ENCODE results near the gene ABCA4.

The ABCA4 gene

DNA sequence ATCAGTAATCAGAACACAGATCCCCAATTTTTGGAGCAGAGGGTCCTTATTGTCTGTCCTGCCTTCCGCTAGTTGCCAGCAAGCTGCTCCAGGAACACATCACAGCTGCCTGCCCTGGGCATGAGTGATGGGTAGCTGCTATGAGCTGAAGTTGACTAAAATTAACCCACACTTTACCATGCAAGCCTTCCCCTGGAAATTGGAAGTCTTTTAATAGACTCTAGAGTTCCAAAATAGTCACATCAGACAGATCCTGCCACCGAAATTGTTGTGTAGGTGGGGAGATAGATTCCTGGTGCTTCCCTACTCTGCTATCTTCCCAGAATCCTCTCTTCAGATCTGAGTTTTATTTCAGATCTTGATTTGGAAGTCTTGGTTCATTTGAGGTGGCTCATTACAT lies 148.6 kb downstream of the ABCA4 start:
- Histone ChIP-seq H4K20me1 (no peaks in the 10 kb centered on the region), H3K9ac (no peak overlapping the region), H3K4me3 (no peak overlapping the region), H3K36me3 (no peaks in the 10 kb centered on the region), H3K27me3 (no peaks in the 10 kb centered on the region), H3K27ac (no peak overlapping the region), H3K9me3 (no peaks in the 10 kb centered on the region), H3K4me1 (no peaks in the 10 kb centered on the region), H3K4me2 (no peak overlapping the region)
- no peak for TF ChIP-seq Cebpa-rat (IDR thresholded peaks at IDR 0.05)

DNA sequence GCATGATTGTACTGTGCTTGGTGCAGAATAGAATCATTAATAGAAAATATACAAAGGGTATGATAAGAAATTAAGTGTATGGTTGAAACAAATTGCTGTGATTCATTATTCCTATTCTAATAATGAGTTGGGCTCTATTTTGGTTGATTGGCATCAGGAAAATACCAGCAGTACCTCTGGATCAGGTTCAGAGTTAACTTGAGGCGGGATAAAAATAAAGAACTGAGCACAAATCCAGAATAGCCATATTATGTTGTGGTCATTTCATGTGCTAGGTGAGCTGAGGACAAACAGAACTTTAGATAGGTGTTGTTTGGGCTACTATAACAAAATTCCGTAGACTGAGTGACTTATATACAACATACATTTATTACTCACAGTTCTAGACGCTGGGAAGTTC lies 151.1 kb downstream of the ABCA4 start:
- no peaks in the 10 kb centered on the region for H3K27me3 ChIP-seq
- no peak overlapping the region for H3K4me2 ChIP-seq
- H3K4me3 ChIP-seq = no peak overlapping the region
- H3K9me3 ChIP-seq = no peaks in the 10 kb centered on the region
- H4K20me1 ChIP-seq = no peaks in the 10 kb centered on the region
- H3K36me3 ChIP-seq = no peaks in the 10 kb centered on the region
- H3K4me1 ChIP-seq = no peaks in the 10 kb centered on the region
- no peak overlapping the region for H3K27ac ChIP-seq
- TF ChIP-seq Cebpa-rat (IDR thresholded peaks at IDR 0.05) = no peak
- no peak overlapping the region for H3K9ac ChIP-seq

DNA sequence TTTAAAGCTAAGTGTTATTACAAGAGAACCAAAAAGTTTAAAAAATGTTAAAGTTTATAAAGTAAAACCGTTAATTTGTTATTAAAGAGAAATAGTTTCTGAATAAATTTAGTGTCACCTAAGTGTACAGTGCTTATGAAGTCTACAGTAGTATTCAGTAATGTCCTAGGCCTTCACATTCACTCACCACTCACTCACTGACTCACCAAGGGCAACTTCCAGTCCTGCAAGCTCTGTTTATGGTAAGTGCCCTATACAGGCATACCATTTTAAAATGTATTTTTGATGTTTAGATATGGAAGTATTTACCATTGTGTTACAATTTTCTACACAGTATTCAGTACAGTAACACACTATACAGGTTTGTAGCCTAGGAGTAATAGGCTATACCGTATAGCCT lies 151.6 kb downstream of the ABCA4 start:
- Histone ChIP-seq H3K27ac (no peak overlapping the region), H3K9me3 (no peaks in the 10 kb centered on the region), H3K27me3 (no peaks in the 10 kb centered on the region), H3K4me1 (peaks cover 5% of the 10 kb centered on the region; the same call in 1 of the 2 replicates), H3K36me3 (no peaks in the 10 kb centered on the region), H4K20me1 (no peaks in the 10 kb centered on the region), H3K4me2 (no peak overlapping the region), H3K9ac (no peak overlapping the region), H3K4me3 (no peak overlapping the region)
- TF ChIP-seq Cebpa-rat (IDR thresholded peaks at IDR 0.05) = no peak

DNA sequence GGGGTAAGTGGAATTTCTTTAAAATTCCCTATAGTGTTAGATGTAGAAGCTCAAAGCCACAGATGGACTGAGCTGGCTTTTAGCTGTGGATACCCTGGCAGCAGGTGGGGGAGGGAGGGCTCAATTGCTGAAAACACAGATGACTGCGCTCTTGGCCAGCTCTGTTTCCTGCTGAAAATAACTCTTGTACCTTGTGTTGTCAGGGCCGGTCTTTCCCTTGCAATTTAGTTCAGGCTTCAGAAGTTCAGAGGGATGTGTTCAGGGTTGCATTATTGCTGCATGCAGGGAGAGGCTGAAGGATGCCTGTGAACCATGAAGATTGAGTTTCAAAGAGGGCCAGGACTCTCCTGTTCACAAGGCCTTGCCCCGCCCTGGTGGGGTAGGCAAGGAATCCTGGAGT lies 153.6 kb downstream of the ABCA4 start:
- H3K27ac ChIP-seq = no peak overlapping the region

DNA sequence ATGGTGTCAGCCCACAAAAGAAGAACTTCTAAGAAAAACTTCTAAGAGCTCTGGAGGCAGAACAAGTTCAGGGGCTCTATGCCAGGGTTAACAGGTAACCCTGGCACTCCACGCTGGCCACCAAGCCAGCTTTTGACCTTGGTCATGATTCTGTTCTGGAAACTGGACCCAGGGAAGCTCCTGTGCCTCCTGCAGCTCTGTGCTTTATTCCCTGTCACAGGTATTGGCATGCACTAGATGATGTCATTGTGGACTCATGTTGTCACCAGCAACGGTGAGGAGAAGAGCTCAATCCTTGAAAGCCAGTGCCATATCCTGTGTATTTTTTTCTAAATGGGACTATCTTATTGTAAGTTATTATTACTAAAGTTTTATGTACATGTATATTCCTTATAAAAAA lies 155.1 kb downstream of the ABCA4 start:
- peaks cover 5% of the 10 kb centered on the region; the same call in 1 of the 2 replicates for H3K4me1 ChIP-seq
- H3K9me3 ChIP-seq = no peaks in the 10 kb centered on the region
- no peak overlapping the region for H3K9ac ChIP-seq
- no peaks in the 10 kb centered on the region for H3K27me3 ChIP-seq
- no peak overlapping the region for H3K27ac ChIP-seq
- H3K4me2 ChIP-seq = no peak overlapping the region
- H3K36me3 ChIP-seq = no peaks in the 10 kb centered on the region
- H4K20me1 ChIP-seq = no peaks in the 10 kb centered on the region
- TF ChIP-seq Cebpa-rat (IDR thresholded peaks at IDR 0.05) = no peak
- no peak overlapping the region for H3K4me3 ChIP-seq

More for the DNA sequence above, 153.6 kb downstream of the ABCA4 start:
- H3K4me3 ChIP-seq = no peak overlapping the region
- H3K4me2 ChIP-seq = no peak overlapping the region
- no peak overlapping the region for H3K9ac ChIP-seq
- no peaks in the 10 kb centered on the region for H3K27me3 ChIP-seq
- no peaks in the 10 kb centered on the region for H3K36me3 ChIP-seq
- H3K9me3 ChIP-seq = no peaks in the 10 kb centered on the region
- H3K4me1 ChIP-seq = peaks cover 5% of the 10 kb centered on the region; the same call in 1 of the 2 replicates
- H4K20me1 ChIP-seq = no peaks in the 10 kb centered on the region
- TF ChIP-seq Cebpa-rat (IDR thresholded peaks at IDR 0.05) = no peak

DNA sequence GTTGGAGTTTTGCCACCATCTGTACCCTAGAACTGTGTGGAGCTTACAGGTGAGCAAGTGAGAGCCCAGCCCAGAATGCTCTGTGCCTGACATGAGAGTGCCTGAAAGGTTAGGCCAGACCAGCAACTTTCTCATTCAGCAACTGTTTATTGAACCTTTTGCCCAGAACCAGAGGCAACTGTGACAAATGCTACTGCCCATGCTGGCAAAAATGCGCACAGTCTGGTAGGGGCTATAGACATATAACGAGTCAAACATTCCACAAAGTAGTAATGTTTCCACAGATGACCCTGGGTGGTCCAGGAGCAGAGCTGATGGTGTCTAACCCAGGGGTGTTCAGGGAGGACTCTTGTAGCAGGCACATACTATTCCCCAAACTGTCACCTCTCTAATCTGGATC lies 155.7 kb downstream of the ABCA4 start:
- Histone ChIP-seq H3K4me2 (no peak overlapping the region), H4K20me1 (no peaks in the 10 kb centered on the region)
- TF ChIP-seq Cebpa-rat (IDR thresholded peaks at IDR 0.05) = no peak

DNA sequence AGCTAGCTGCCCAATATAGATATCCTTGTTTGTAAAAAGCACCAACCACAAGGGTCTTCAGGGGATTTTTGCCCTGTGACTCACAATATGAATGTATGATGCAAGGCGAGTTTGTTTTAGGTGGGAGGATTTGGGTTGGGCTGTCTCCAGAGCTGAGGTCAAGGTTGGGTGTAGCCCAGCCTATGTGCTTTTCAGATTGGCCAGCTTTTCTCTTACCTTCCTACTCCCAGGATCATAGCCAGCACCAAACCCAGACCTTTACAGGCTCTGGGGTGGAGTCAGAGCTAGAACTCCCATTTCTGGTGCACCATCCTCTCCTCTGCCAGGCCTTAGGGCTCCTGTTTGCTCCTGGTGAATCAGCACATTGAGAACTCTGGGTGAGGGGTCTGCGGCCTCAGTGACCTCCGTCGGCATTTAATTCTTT lies 156.2 kb downstream of the ABCA4 start:
- peaks cover 5% of the 10 kb centered on the region; the same call in 1 of the 2 replicates for H3K4me1 ChIP-seq
- H3K4me2 ChIP-seq = peak overlapping the region; percentile 6; the same call in 1 of the 2 replicates
- no peak for TF ChIP-seq Cebpa-rat (IDR thresholded peaks at IDR 0.05)
- no peaks in the 10 kb centered on the region for H3K9me3 ChIP-seq
- H3K9ac ChIP-seq = no peak overlapping the region
- H3K27ac ChIP-seq = no peak overlapping the region
- H3K27me3 ChIP-seq = no peaks in the 10 kb centered on the region
- no peaks in the 10 kb centered on the region for H4K20me1 ChIP-seq
- H3K36me3 ChIP-seq = no peaks in the 10 kb centered on the region
- no peak overlapping the region for H3K4me3 ChIP-seq

More for the DNA sequence above, 155.7 kb downstream of the ABCA4 start:
- Histone ChIP-seq H3K9ac (no peak overlapping the region), H3K27ac (no peak overlapping the region), H3K4me1 (peaks cover 5% of the 10 kb centered on the region; the same call in 1 of the 2 replicates), H3K36me3 (no peaks in the 10 kb centered on the region), H3K9me3 (no peaks in the 10 kb centered on the region), H3K4me3 (no peak overlapping the region), H3K27me3 (no peaks in the 10 kb centered on the region)

DNA sequence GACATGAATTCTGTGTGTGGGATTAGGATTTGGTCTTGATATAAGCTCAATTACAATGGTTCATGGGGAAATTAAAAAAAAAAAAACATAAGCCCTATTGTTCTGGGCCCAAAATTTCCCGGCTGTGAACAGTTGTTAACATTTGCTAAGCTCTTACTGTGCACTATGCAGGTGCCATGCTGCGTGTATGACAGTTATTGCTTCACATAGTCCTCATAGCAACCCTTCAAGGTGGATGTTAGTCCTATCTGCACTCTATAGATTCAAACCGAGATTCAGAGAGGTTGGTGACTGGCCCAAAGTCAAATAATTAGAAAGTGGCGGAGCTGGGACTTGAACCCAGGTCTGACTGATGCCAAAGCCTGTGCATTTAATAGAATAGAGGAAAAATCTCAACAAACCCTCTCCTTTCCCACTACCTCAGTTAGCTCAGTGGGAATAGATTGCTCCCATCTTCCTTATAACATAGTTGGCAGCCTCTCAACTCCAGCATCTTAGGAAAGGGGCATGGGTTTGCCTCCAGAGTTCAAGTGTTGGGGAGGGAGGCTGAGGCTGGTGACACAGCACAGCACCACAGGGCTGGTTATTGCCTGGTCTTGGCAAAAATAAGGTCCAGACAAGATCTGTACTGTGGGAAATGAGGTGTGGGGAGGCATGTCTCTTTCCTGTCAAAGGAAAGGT lies 156.7 kb downstream of the ABCA4 start:
- no peaks in the 10 kb centered on the region for H3K27me3 ChIP-seq
- no peaks in the 10 kb centered on the region for H3K9me3 ChIP-seq
- no peaks in the 10 kb centered on the region for H3K36me3 ChIP-seq
- H3K4me3 ChIP-seq = no peak overlapping the region
- no peaks in the 10 kb centered on the region for H4K20me1 ChIP-seq
- no peak overlapping the region for H3K27ac ChIP-seq
- peaks cover 5% of the 10 kb centered on the region; the same call in 1 of the 2 replicates for H3K4me1 ChIP-seq
- no peak for TF ChIP-seq Cebpa-rat (IDR thresholded peaks at IDR 0.05)
- H3K4me2 ChIP-seq = peak overlapping the region; percentile 6; the same call in 1 of the 2 replicates
- no peak overlapping the region for H3K9ac ChIP-seq

DNA sequence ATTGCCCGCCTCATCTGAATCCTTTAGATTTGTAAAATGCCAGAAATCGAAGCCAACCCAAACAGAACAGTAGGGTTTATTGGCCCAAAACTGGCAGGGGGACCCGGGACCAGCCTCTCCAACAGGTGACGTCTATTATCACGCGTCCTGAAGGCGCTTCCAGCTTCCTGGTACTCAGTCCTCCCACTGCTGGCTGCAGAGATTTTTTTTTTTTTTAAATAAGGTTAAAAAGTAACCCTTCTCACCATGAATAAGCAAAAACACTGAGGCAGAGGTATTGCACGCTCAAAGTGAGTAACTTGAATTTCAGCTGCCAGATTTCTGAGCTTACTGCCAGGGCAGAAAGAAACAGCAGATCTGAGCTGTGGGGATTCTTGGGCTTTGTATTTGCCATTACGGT lies 157.4 kb downstream of the ABCA4 start:
- peaks cover 5% of the 10 kb centered on the region; the same call in 1 of the 2 replicates for H3K4me1 ChIP-seq
- no peak for TF ChIP-seq Cebpa-rat (IDR thresholded peaks at IDR 0.05)
- H3K27me3 ChIP-seq = no peaks in the 10 kb centered on the region
- no peak overlapping the region for H3K4me3 ChIP-seq
- H3K4me2 ChIP-seq = no peak overlapping the region
- H3K27ac ChIP-seq = no peak overlapping the region
- H3K9ac ChIP-seq = no peak overlapping the region
- no peaks in the 10 kb centered on the region for H3K36me3 ChIP-seq
- no peaks in the 10 kb centered on the region for H3K9me3 ChIP-seq
- H4K20me1 ChIP-seq = no peaks in the 10 kb centered on the region

DNA sequence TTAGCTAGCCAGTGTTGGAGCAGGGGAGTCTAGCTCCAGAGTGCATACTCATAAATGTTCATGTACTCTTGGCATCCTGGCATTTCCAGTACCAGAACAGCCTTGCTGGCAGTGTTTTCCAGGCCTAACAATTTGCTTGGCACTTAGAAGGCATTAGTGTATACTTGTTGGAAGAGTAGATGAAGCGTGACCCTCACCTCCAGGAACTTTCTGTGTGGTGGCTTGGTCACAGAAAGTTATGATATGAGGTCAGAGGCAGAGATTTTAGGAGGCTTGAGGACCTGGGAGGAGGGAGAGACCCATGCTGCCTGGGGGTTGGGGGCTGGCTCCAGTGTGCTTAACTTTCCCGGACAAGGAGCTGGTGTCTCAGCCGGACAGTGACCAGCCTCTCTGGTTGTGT lies 159.0 kb downstream of the ABCA4 start:
- H3K9ac ChIP-seq = no peak overlapping the region
- peaks cover 9% of the 10 kb centered on the region for H3K9me3 ChIP-seq
- H3K27ac ChIP-seq = no peak overlapping the region
- no peaks in the 10 kb centered on the region for H4K20me1 ChIP-seq
- H3K4me3 ChIP-seq = no peak overlapping the region
- H3K4me2 ChIP-seq = no peak overlapping the region
- no peaks in the 10 kb centered on the region for H3K36me3 ChIP-seq
- H3K4me1 ChIP-seq = peaks cover 5% of the 10 kb centered on the region; the same call in 1 of the 2 replicates
- TF ChIP-seq Cebpa-rat (IDR thresholded peaks at IDR 0.05) = no peak
- H3K27me3 ChIP-seq = no peaks in the 10 kb centered on the region
